Heart right ventricle (tissue), 16 donors: ENCODE results near the gene DUSP22. TPM values are rescaled to one million over a fixed set of nuclear protein-coding genes. Genes with fewer than 3 reads are reported as not detected.

ENCODE experiments used
- ATAC-seq, 8 donors: fragments of 200-7000 bp; cut with Tn5 transposase; one replicate each; pipeline ENCODE4 v1.9.1; 2020; ENCODE audit warnings: mild to moderate bottlenecking in 8 of 8, moderate library complexity in 8 of 8, moderate number of reproducible peaks in 1 of 8
- DNase-seq, 2 donors: peaks; one replicate each; pipeline ENCODE4 v3.0.0-alpha.2; 2020
- H3K27ac ChIP-seq, 10 donors: fragments of 200-600 bp; sonication (generic) in 2 of 10; one replicate each; pipeline versions ENCODE4 v1.5.0 to v1.8.0; 2020 to 2022; ENCODE audit warnings: mild to moderate bottlenecking in 3 of 10
- H3K27me3 ChIP-seq, 7 donors: fragments of 200-600 bp; one replicate each; pipeline ENCODE4 v1.8.0; 2021 to 2022; ENCODE audit warnings: mild to moderate bottlenecking in 2 of 7
- H3K36me3 ChIP-seq, 9 donors: fragments of 200-600 bp; sonication (generic) in 1 of 9; one replicate each; pipeline versions ENCODE4 v1.5.0 to v1.8.0; 2020 to 2022; ENCODE audit warnings: mild to moderate bottlenecking in 2 of 9
- H3K4me1 ChIP-seq, 9 donors: fragments of 200-600 bp; sonication (generic) in 1 of 9; one replicate each; pipeline versions ENCODE4 v1.5.0 to v1.8.0; 2020 to 2022; ENCODE audit warnings: mild to moderate bottlenecking in 4 of 9
- H3K4me3 ChIP-seq, 10 donors: fragments of 200-600 bp; sonication (generic) in 2 of 10; one replicate each; pipeline versions ENCODE4 v1.5.0 to v1.8.0; 2020 to 2022; ENCODE audit warnings: mild to moderate bottlenecking in 7 of 10, moderate library complexity in 2 of 10
- H3K9me3 ChIP-seq, 11 donors: fragments of 200-600 bp in 10 of 11; sonication (generic) in 2 of 11; one replicate each; pipeline versions ENCODE4 v1.5.0 to v1.8.0; 2013 to 2022; ENCODE audit warnings: mild to moderate bottlenecking in 2 of 11, control low read depth in 1 of 11, moderate library complexity in 1 of 11
- WGBS, 2 donors: extraction: QIAGEN DNeasy Blood & Tissue Kit; methylation state at CpG; one replicate each; pipeline ENCODE4 v1.1.7; 2013; ENCODE audit warnings: inconsistent platforms in 1 of 2; 5-methylcytosine and 5-hydroxymethylcytosine counted together
- intact Hi-C, 10 donors: fragments of 100-400 bp; cut with DNase I; formaldehyde crosslinking; loops; one replicate each; pipeline versions ENCODE4 v1.11.1 to v1.14.2; 2022
- polyA plus RNA-seq, 2 donors: library from polyadenylated mRNA; stranded (reverse); fragments of 200-250 nt; gene quantifications; one replicate each; pipeline ENCODE4 v1.2.3, GENCODE V29; 2013
- total RNA-seq, 10 donors: library from RNA; stranded (reverse); fragmentation: NEBNext Ultra II Directional in 3 of 10; extraction: Animal tissue kit (Norgen Biotek cat#: 25700) in 3 of 10; gene quantifications; one replicate each; pipeline versions ENCODE4 v1.2.1 to v1.2.4, GENCODE V29; 2021 to 2023
- TF ChIP-seq, protein P1 (sequence below), 9 donors: fragments of 200-600 bp; sonication (generic) in 2 of 9; IDR thresholded peaks; one replicate each; pipeline versions ENCODE4 v1.5.0 to v1.8.0; 2021 to 2022; ENCODE audit warnings: antibody characterized with exemption in 9 of 9, mild to moderate bottlenecking in 5 of 9, moderate library complexity in 1 of 9
- donor health status: Arrhythmogenic right ventricular cardiomyopathy.
- donor health status: ischemic (EF 13 %, LVEDD 7.1; RV severe dilation, severe dysfunction).
- donor health status: healthy with polysubstance abuse.
- donor health status: DM: no; HTN: yes; CAD: no.
- donor health status: DM: no; HTN: no; CAD: no.
- donor health status: ischemic (EF 25% LVEDD 6.9; RV normal size, moderate dysfunction).
- donor health status: ischemic (EF 25% LVEDD 5.7; RV mildly dilated, moderate dysfunction).
- donor health status: healthy.
- donor health status: DM: yes; HTN: yes; CAD: no.
- donor health status: Ischemic cardiomyopathy.
- donor health status: ischemic (EF 35%, LVEDD 5.7; RV mildly dilated, moderate dysfunction).
- donor health status: nonischemic (EF 11% LVEDD 7.7; RV severe dilation, severe dysfunction).
- donor health status: DM: yes; HTN: yes; CAD: no.
- donor health status: PGD.
- donor health status: ischemic (EF 29% LVEDD 5.4; RV normal size, mild dysfunction).
- donor health status: nonischemic (EF 23%, LVEDD 6.1; RV moderate dilation, normal function).

Gene DUSP22
- total and polyA plus RNA-seq, 12 donors: 32.0 to 70.4 (median 51.9) TPM

DNA sequence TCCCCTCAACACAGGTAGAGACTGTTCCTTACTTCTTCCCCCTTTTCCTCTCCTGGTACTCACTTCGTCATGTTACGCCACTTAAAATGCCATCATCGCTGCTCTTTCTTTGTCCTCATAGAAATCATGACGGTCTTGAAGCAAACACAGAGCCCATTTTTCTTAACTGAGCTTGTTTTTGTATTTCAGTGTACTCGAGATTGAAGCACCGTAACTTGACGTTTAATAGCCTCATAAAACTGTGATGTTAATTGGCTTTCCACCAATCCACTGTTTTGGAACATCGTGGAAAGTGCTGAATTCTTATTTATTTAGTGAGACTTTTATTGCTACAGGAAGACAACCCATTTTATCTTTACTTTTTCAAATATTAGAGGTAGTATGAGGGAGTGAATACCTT, 38.7 kb downstream of the DUSP22 start:
- Histone ChIP-seq H3K4me1 (peaks cover 2 to 64% (median 38%) of the 10 kb centered on the region in 9 donors), H3K36me3 (peaks cover 0 to 14% (median 0%) of the 10 kb centered on the region in 9 donors), H3K4me3 (no peak overlapping the region), H3K27me3 (no peaks in the 10 kb centered on the region), H3K27ac (no peak overlapping the region), H3K9me3 (no peaks in the 10 kb centered on the region)
- TF ChIP-seq, protein P1, sequence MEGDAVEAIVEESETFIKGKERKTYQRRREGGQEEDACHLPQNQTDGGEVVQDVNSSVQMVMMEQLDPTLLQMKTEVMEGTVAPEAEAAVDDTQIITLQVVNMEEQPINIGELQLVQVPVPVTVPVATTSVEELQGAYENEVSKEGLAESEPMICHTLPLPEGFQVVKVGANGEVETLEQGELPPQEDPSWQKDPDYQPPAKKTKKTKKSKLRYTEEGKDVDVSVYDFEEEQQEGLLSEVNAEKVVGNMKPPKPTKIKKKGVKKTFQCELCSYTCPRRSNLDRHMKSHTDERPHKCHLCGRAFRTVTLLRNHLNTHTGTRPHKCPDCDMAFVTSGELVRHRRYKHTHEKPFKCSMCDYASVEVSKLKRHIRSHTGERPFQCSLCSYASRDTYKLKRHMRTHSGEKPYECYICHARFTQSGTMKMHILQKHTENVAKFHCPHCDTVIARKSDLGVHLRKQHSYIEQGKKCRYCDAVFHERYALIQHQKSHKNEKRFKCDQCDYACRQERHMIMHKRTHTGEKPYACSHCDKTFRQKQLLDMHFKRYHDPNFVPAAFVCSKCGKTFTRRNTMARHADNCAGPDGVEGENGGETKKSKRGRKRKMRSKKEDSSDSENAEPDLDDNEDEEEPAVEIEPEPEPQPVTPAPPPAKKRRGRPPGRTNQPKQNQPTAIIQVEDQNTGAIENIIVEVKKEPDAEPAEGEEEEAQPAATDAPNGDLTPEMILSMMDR (IDR thresholded peaks at IDR 0.05): no peak
- 80 to 85% methylated on average over 8 of the region's 8 CpGs for WGBS, 2 donors
- no peak for ATAC-seq
- intact Hi-C loops: no loop called here
- no peak for DNase-seq

- DNase-seq (no peak), ATAC-seq (no peak)
- intact Hi-C loops: no loop called here
- Histone ChIP-seq H3K27me3 (no peaks in the 10 kb centered on the region), H3K36me3 (peaks cover 0 to 8% (median 0%) of the 10 kb centered on the region in 9 donors), H3K4me3 (no peak overlapping the region), H3K27ac (no peak overlapping the region), H3K4me1 (peaks cover 5 to 72% (median 47%) of the 10 kb centered on the region in 9 donors), H3K9me3 (no peaks in the 10 kb centered on the region)
- TF ChIP-seq, protein P1 (IDR thresholded peaks at IDR 0.05): no peak
- 71 to 76% methylated on average over 13 of the region's 13 CpGs for WGBS, 2 donors
Measured at GRCh38 chr6:331622-332521, 39.6 kb downstream of the DUSP22 start.

- 70 to 77% methylated on average over 7 of the region's 7 CpGs for WGBS, 2 donors
- peaks cover 3 to 72% (median 47%) of the 10 kb centered on the region in 9 donors for H3K4me1 ChIP-seq
- ATAC-seq: peak in 1 of 8 donors; percentile 14
- no peaks in the 10 kb centered on the region for H3K9me3 ChIP-seq
- DNase-seq: no peak
- H3K4me3 ChIP-seq: no peak overlapping the region
- H3K27ac ChIP-seq: no peak overlapping the region
- peaks cover 0 to 5% (median 0%) of the 10 kb centered on the region in 9 donors for H3K36me3 ChIP-seq
- intact Hi-C loops: no loop called here
- TF ChIP-seq, protein P1 (IDR thresholded peaks at IDR 0.05): no peak
- H3K27me3 ChIP-seq: no peaks in the 10 kb centered on the region
Measured at GRCh38 chr6:332671-333070, 40.4 kb downstream of the DUSP22 start.

- 79 to 84% methylated on average over 13 of the region's 13 CpGs for whole genome bisulfite sequencing, 2 donors
- TF ChIP-seq, protein P1 (IDR thresholded peaks at IDR 0.05): no peak
- Histone ChIP-seq H3K9me3 (no peaks in the 10 kb centered on the region), H3K27me3 (no peaks in the 10 kb centered on the region), H3K4me1 (peaks cover 3 to 72% (median 47%) of the 10 kb centered on the region in 9 donors), H3K36me3 (peaks cover 0 to 5% (median 0%) of the 10 kb centered on the region in 9 donors), H3K27ac (no peak overlapping the region), H3K4me3 (no peak overlapping the region)
- intact Hi-C loops: no loop called here
- DNase-seq (no peak), ATAC-seq (no peak)
Measured at GRCh38 chr6:333379-334002, 41.2 kb downstream of the DUSP22 start.
